Chondrocyte (in vitro differentiated cells): ENCODE data around the gene ZNF764. TPM values are rescaled to one million over a fixed set of nuclear protein-coding genes. Genes with fewer than 3 reads are reported as not detected.

Experiments
- DNase-seq: peaks from one replicate; pipeline ENCODE4 v3.0.0; 2021; ENCODE audit warnings: mixed read lengths, low spot score
- H3K27ac Mint-ChIP-seq: one replicate; pipeline ENCODE4 v1.8.0; 2021; ENCODE audit warnings: mild to moderate bottlenecking, moderate library complexity, mixed read lengths; ENCODE audit not compliant: unreplicated experiment
- H3K27me3 Mint-ChIP-seq: 2 replicates; pipeline ENCODE4 v1.8.0; 2021; ENCODE audit warnings: low read depth, mixed read lengths
- H3K36me3 Mint-ChIP-seq: 2 replicates; pipeline ENCODE4 v1.8.0; 2021; ENCODE audit warnings: low read depth, mixed read lengths
- H3K4me1 Mint-ChIP-seq: 2 replicates; pipeline ENCODE4 v1.8.0; 2021; ENCODE audit warnings: low read depth, mild to moderate bottlenecking, mixed read lengths
- H3K4me3 Mint-ChIP-seq: one replicate; pipeline ENCODE4 v1.8.0; 2021; ENCODE audit warnings: mild to moderate bottlenecking, moderate library complexity, mixed read lengths; ENCODE audit not compliant: unreplicated experiment
- H3K9me3 Mint-ChIP-seq: 2 replicates; pipeline ENCODE4 v1.8.0; 2021; ENCODE audit warnings: low read depth, mixed read lengths
- CTCF ChIP-seq: fragments of 200-600 bp; sonication (generic); IDR thresholded peaks from 2 replicates; pipeline ENCODE4 v1.5.0; 2021; ENCODE audit warnings: antibody characterized with exemption, mild to moderate bottlenecking, moderate library complexity
- microRNA-seq: library from miRNA; unstranded; fragments of <30 nt; microRNA quantifications from one replicate; pipeline ENCODE4 v1.2.0, GENCODE V29; 2020; ENCODE audit warnings: borderline number of aligned reads
- total RNA-seq: library from RNA; stranded (reverse); gene quantifications from 3 replicates; pipeline ENCODE4 v1.2.1, GENCODE V29; 2021

The ZNF764 gene
- total RNA-seq, 1 donor from 2014 or later, result 8.3 TPM

GRCh38 chr16:30518552-30518951 lies 39.6 kb downstream of the ZNF764 start:
- DNase-seq, result no peak
- H3K4me1 Mint-ChIP-seq, result no peaks in the 10 kb centered on the region
- H3K27ac Mint-ChIP-seq, result no peak overlapping the region
- no peaks in the 10 kb centered on the region for H3K9me3 Mint-ChIP-seq
- no peaks in the 10 kb centered on the region for H3K36me3 Mint-ChIP-seq
- no peak for TF ChIP-seq CTCF
- no peak overlapping the region for H3K4me3 Mint-ChIP-seq
- H3K27me3 Mint-ChIP-seq, result no peaks in the 10 kb centered on the region

- Mint-ChIP-seq H3K27ac (no peak overlapping the region), H3K36me3 (no peaks in the 10 kb centered on the region)
These were observed 42.9 kb downstream of the ZNF764 start for GRCh38 chr16:30515275-30515674.

GRCh38 chr16:30511509-30511908 lies 46.7 kb downstream of the ZNF764 start:
- H3K9me3 Mint-ChIP-seq, result no peaks in the 10 kb centered on the region
- no peaks in the 10 kb centered on the region for H3K36me3 Mint-ChIP-seq
- peaks cover 4% of the 10 kb centered on the region for H3K27me3 Mint-ChIP-seq
- H3K27ac Mint-ChIP-seq, result no peak overlapping the region
- DNase-seq, result no peak
- TF ChIP-seq CTCF, result no peak
- no peaks in the 10 kb centered on the region for H3K4me1 Mint-ChIP-seq
- H3K4me3 Mint-ChIP-seq, result no peak overlapping the region

More at GRCh38 chr16:30515275-30515674, 42.9 kb downstream of the ZNF764 start:
- H3K9me3 Mint-ChIP-seq, result no peaks in the 10 kb centered on the region
- H3K4me3 Mint-ChIP-seq, result no peak overlapping the region
- H3K4me1 Mint-ChIP-seq, result no peaks in the 10 kb centered on the region
- no peak for TF ChIP-seq CTCF
- H3K27me3 Mint-ChIP-seq, result peaks cover 4% of the 10 kb centered on the region
- no peak for DNase-seq

GRCh38 chr16:30510376-30510938 lies 47.7 kb downstream of the ZNF764 start:
- H3K9me3 Mint-ChIP-seq, result no peaks in the 10 kb centered on the region
- no peak for TF ChIP-seq CTCF
- no peaks in the 10 kb centered on the region for H3K4me1 Mint-ChIP-seq
- no peak overlapping the region for H3K27ac Mint-ChIP-seq
- H3K4me3 Mint-ChIP-seq, result no peak overlapping the region
- DNase-seq, result no peak
- H3K27me3 Mint-ChIP-seq, result peaks cover 4% of the 10 kb centered on the region
- H3K36me3 Mint-ChIP-seq, result no peaks in the 10 kb centered on the region

- DNase-seq, result no peak
- Mint-ChIP-seq H3K27me3 (peaks cover 4% of the 10 kb centered on the region), H3K9me3 (no peaks in the 10 kb centered on the region), H3K36me3 (no peaks in the 10 kb centered on the region), H3K4me3 (no peak overlapping the region), H3K4me1 (no peaks in the 10 kb centered on the region), H3K27ac (no peak overlapping the region)
- TF ChIP-seq CTCF, result no peak
These were observed 49.0 kb downstream of the ZNF764 start for GRCh38 chr16:30509081-30509765.

Small RNA genes within 50 kb of the gene (microRNA-seq; reads per million reads assigned to microRNA genes)
- gene MIR4518, result not detected

Other genes with a start within 250 kb of the ZNF764 start
- gene CD2BP2, start 203.1 kb downstream of the ZNF764 start, total RNA-seq, result 53.2 to 61.0 TPM (median 55.8 TPM) in 3 replicates
- gene TBC1D10B, start 187.9 kb downstream of the ZNF764 start, total RNA-seq, result 43.3 to 48.6 TPM (median 44.2 TPM) in 3 replicates
- gene MYL11, start 183.6 kb downstream of the ZNF764 start, total RNA-seq, result 0.82 to 2.2 TPM (median 1.4 TPM) in 3 replicates
- gene SEPTIN1, start 175.8 kb downstream of the ZNF764 start, total RNA-seq, result 0.85 to 1.7 TPM (median 1.3 TPM) in 3 replicates
- gene ZNF48, start 163.0 kb downstream of the ZNF764 start, total RNA-seq, result 10.6 to 11.8 TPM (median 10.8 TPM) in 3 replicates
- gene ZNF771, start 150.8 kb downstream of the ZNF764 start, total RNA-seq, result 10.2 to 16.3 TPM (median 10.8 TPM) in 3 replicates
- 25.5 to 33.8 TPM (median 26.4 TPM) in 3 replicates for gene DCTPP1, start 128.3 kb downstream of the ZNF764 start, total RNA-seq
- gene SEPHS2, start 112.5 kb downstream of the ZNF764 start, total RNA-seq, result 37.4 to 54.3 TPM (median 53.8 TPM) in 3 replicates
- gene ITGAL, start 85.6 kb downstream of the ZNF764 start, total RNA-seq, result not detected in 3 replicates
- 27.6 to 30.0 TPM (median 28.6 TPM) in 3 replicates for gene ZNF768, start 31.8 kb downstream of the ZNF764 start, total RNA-seq
- gene ZNF747, start 23.5 kb downstream of the ZNF764 start, total RNA-seq, result 3.5 to 6.7 TPM (median 6.7 TPM) in 3 replicates
- 11.7 to 15.0 TPM (median 13.7 TPM) in 3 replicates for gene ZNF688, start 13.3 kb upstream of the ZNF764 start, total RNA-seq
- gene ZNF785, start 27.3 kb upstream of the ZNF764 start, total RNA-seq, result 17.0 to 20.2 TPM (median 17.7 TPM) in 3 replicates
- gene ZNF689, start 52.0 kb upstream of the ZNF764 start, total RNA-seq, result 5.9 to 8.5 TPM (median 7.1 TPM) in 3 replicates
- gene PRR14, start 92.6 kb upstream of the ZNF764 start, total RNA-seq, result 33.5 to 46.9 TPM (median 42.0 TPM) in 3 replicates
- 49.9 to 54.5 TPM (median 52.8 TPM) in 3 replicates for gene FBRS, start 100.1 kb upstream of the ZNF764 start, total RNA-seq
- 49.2 to 63.9 TPM (median 52.5 TPM) in 3 replicates for gene SRCAP, start 140.8 kb upstream of the ZNF764 start, total RNA-seq
- gene PHKG2, start 190.1 kb upstream of the ZNF764 start, total RNA-seq, result 18.8 to 28.1 TPM (median 19.0 TPM) in 3 replicates
- gene CFAP119, start 203.7 kb upstream of the ZNF764 start, total RNA-seq, result 6.3 to 10.0 TPM (median 7.1 TPM) in 3 replicates
- gene RNF40, start 203.9 kb upstream of the ZNF764 start, total RNA-seq, result 71.1 to 104 TPM (median 78.6 TPM) in 3 replicates
- gene ZNF629, start 228.8 kb upstream of the ZNF764 start, total RNA-seq, result 18.8 to 20.2 TPM (median 18.9 TPM) in 3 replicates